Astrocyte of the cerebellum (primary cell): ENCODE results near the gene MCM7.

Experiments
- DNase-seq: peaks from one replicate; pipeline ENCODE4 v3.0.0-alpha.2; 2011; ENCODE audit warnings: low read depth
- H3K4me3 ChIP-seq: 2 replicates; pipeline ENCODE4 v1.5.1; 2011; ENCODE audit warnings: mild to moderate bottlenecking, low read depth, low read length, moderate library complexity
- in situ Hi-C: cut with HindIII; loops from 2 replicates; pipeline ENCODE4 v1.10.0; 2017; ENCODE audit warnings: low sequenced_read_pairs
- TF ChIP-seq, protein P1 (sequence below): IDR thresholded peaks from 2 replicates; pipeline ENCODE4 v1.5.1; 2012; ENCODE audit warnings: low read length, low read depth, moderate library complexity, mild to moderate bottlenecking; ENCODE audit errors: missing control alignments

The MCM7 gene

DNA sequence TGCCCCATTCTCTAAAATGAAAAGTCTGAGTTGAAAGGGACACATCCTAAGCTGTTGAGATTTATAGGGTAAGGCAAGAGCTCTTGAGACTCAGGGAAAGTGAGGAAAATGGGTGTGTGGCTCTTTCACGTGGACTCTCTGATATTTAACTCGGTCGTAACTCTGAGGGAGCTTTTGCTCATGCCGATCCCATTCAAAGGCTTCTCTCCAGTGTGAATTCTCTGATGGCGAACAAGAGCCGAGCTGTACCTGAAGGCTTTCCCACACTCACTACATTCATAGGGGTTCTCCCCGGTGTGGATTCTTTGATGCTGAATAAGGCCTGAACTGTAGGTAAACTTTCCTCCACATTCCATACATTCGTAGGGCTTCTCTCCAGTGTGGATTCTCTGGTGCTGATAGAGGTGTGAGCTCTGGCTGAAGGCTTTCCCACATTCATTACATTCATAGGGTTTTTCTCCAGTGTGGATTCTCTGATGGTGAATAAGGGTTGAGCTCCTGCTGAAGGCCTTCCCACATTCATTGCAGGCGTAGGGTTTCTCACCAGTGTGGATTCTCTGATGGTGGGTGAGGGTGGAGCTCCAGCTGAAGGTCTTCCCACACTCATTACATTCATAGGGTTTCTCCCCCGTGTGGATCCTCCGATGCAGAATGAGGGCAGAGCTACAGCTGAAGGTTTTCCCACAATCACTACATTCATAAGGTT lies 30.0 kb downstream of the MCM7 start:
- TF ChIP-seq, protein P1, sequence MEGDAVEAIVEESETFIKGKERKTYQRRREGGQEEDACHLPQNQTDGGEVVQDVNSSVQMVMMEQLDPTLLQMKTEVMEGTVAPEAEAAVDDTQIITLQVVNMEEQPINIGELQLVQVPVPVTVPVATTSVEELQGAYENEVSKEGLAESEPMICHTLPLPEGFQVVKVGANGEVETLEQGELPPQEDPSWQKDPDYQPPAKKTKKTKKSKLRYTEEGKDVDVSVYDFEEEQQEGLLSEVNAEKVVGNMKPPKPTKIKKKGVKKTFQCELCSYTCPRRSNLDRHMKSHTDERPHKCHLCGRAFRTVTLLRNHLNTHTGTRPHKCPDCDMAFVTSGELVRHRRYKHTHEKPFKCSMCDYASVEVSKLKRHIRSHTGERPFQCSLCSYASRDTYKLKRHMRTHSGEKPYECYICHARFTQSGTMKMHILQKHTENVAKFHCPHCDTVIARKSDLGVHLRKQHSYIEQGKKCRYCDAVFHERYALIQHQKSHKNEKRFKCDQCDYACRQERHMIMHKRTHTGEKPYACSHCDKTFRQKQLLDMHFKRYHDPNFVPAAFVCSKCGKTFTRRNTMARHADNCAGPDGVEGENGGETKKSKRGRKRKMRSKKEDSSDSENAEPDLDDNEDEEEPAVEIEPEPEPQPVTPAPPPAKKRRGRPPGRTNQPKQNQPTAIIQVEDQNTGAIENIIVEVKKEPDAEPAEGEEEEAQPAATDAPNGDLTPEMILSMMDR: no peak
- in situ Hi-C loops: no loop called here
- no peak overlapping the region for H3K4me3 ChIP-seq
- DNase-seq: no peak

DNA sequence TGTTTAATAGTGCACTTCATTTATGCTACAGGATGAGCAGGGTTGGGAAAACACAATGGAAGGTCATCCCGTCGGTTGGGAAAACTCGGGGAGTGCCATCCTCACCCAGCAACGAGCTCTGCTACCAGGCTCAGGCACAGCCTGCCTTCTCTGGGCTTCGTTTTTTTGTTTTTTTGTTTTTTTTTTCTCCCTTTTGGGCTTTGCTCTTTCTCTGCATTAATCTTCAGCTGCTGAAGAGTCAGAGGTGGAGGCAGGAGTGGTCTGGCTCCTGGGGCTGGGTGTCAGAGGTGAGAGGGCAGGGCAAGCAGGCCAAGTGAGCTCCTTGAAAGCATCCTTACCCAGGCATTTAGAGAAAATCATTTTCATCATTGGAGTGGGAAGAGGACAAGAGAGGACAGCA lies 31.2 kb downstream of the MCM7 start:
- TF ChIP-seq, protein P1: no peak
- no peak overlapping the region for H3K4me3 ChIP-seq
- in situ Hi-C loops: no loop called here
- DNase-seq: no peak

DNA sequence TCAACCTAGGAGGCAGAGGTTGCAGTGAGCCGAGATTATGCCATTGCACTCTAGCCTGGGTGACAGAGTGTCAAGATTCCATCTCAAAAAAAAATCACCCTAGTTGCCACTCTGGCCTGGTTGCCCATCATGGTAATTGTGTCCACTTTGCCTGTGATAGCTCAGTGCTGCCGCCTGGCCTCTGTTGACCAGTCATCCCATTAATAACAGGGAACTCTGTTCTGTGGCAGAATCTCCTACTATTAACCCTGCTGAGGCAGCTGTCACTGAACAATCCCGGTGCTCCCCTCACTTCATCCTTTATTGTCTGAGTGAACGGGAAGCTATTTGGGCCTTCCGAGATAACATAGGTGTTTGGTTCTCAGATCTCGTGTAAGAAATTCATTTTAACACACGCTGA lies 34.2 kb downstream of the MCM7 start:
- in situ Hi-C loops: no loop called here
- TF ChIP-seq, protein P1: no peak
- H3K4me3 ChIP-seq: no peak overlapping the region
- no peak for DNase-seq

DNA sequence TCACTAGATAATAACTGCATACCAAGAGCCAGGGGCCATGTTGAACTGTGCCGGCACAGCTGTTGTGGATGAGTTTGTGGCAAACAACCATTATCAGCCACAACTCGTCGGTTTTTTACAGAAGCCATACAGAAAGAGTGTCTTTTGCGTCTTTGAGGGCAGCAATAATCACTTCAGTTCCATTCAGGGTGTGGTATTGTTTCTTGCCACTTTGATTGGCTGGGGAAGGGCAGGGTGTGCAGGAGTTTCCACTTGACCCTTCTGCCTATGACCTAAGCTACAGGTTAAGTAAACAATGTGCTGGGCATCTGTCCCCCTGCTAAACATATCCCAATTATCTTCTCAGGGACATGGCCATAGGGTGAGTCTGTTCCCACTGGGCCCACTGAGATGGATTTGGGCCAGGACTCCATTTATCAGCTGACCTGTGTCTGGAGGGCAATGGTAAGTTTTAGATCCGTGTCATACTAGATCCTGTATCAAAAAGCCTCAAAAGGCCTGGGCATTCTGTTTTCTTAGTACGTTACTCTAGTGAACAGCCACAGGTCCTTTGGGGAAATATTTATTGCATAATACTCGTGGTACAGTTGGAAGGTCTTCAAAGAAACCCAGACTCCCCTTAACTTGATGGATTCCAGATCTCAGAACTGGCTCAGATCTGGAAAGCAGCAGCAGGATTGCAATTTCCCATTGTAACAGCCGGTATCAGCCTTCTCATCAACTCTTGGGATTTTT lies 35.6 kb downstream of the MCM7 start:
- peak; percentile 84 for DNase-seq
- no peak overlapping the region for H3K4me3 ChIP-seq
- TF ChIP-seq, protein P1: no peak
- in situ Hi-C loops: no loop called here

DNA sequence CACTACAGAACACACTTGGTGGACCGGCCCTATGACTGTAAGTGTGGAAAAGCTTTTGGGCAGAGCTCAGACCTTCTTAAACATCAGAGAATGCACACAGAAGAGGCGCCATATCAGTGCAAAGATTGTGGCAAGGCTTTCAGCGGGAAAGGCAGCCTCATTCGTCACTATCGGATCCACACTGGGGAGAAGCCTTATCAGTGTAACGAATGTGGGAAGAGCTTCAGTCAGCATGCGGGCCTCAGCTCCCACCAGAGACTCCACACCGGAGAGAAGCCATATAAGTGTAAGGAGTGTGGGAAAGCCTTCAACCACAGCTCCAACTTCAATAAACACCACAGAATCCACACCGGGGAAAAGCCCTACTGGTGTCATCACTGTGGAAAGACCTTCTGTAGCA lies 37.0 kb downstream of the MCM7 start:
- TF ChIP-seq, protein P1: no peak
- in situ Hi-C loops: no loop called here
- H3K4me3 ChIP-seq: no peak overlapping the region
- DNase-seq: no peak

DNA sequence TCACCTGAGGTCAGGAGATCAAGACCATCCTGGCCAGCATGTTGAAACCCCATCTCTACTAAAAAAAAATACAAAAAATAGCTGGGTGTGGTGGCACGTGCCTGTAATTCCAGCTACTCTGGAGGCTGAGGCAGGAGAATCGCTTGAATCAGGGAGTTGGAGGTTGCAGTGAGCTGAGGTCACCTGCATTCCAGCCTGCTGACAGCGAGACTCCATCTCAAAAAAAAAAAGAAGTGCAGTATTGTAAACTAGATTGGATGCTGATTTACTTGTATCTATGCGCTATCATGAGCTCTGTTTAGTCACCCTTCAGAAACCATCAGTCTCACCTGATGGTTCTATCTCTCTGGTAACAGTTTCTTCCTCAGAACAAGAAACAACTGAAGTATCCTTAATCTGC lies 37.8 kb downstream of the MCM7 start:
- no peak for DNase-seq
- no peak overlapping the region for H3K4me3 ChIP-seq
- TF ChIP-seq, protein P1: no peak
- in situ Hi-C loops: no loop called here
